ENCODE results near the gene CMTM4. TPM values are rescaled to one million over a fixed set of nuclear protein-coding genes. Genes with fewer than 3 reads are reported as not detected.

The CMTM4 gene
- total and polyA plus RNA-seq, 2 of the 4 experiments (the other 2 are of a cell fraction), result 9.0 to 14.5 TPM

DNA sequence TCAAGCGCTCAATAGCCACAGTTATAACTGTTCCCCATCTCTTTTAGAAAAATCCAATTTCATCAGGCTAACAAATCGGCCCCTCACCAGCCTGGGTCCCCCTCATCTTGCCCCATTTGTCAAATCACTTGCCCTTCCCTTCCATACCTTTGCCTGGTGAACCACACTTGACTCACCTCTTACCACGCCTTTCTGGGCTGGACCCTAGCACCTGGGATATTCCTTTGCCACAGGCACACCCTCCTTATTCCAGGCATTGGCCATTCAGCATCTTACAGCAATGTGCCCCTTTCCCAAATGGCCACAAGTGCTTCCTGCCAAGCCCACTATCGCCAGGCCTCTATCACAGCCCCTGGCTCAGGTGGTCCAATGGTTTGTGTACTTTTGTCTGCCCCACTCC is 14.9 kb downstream of the CMTM4 start:
- Histone ChIP-seq H3K56ac (ENCODE audit: extremely low read depth, insufficient read depth, low read length) (no peak overlapping the region), H2AK5ac (ENCODE audit: low read depth, low read length) (no peak overlapping the region; the same call in 1 of the 2 replicates), H3K23ac (ENCODE audit: low read depth, low read length) (no peak overlapping the region), H3K4me1 (ENCODE audit: control insufficient read depth, insufficient read depth, low read length) (peaks cover 6% of the 10 kb centered on the region; the same call in 1 of the 2 replicates), H3K79me1 (ENCODE audit: low read depth in 1 of 2, low read length in 2 of 2) (peaks cover 3 to 16% of the 10 kb centered on the region in 2 experiments; a peak in 2 of 4 replicates), H3K27me3 (ENCODE audit: control insufficient read depth, insufficient read depth, low read length) (no peaks in the 10 kb centered on the region), H2BK20ac (ENCODE audit: low read depth, low read length) (no peak overlapping the region), H3K9me1 (ENCODE audit: insufficient read depth, low read length) (no peaks in the 10 kb centered on the region; the same call in 1 of the 2 replicates), H2BK15ac (ENCODE audit: low read depth, low read length) (no peak overlapping the region), H4K91ac (ENCODE audit: insufficient read depth, low read depth, low read length) (no peak overlapping the region), H4K20me1 (ENCODE audit: insufficient read depth, low read length) (no peaks in the 10 kb centered on the region), H2AFZ (replicated peaks; ENCODE audit: low read length, poor library complexity) (no peak overlapping the region), H4K8ac (ENCODE audit: low read depth in 2 of 2, low read length in 2 of 2) (no peak overlapping the region), H3K36me3 (ENCODE audit: control insufficient read depth, insufficient read depth, low read length) (no peaks in the 10 kb centered on the region), H3K4ac (ENCODE audit: low read depth, low read length) (no peak overlapping the region), H4K5ac (ENCODE audit: low read depth, low read length) (no peak overlapping the region), H3K4me3 (ENCODE audit: insufficient read depth, low read depth, low read length) (no peak overlapping the region), H3K9me3 (ENCODE audit: control insufficient read depth, insufficient read depth, low read length) (no peaks in the 10 kb centered on the region), H3K14ac (replicated peaks; ENCODE audit: low read depth, low read length) (no peak overlapping the region), H3K18ac (ENCODE audit: low read depth, low read length) (no peak overlapping the region), H3K9ac (ENCODE audit: low read depth, low read length) (no peak overlapping the region), H3K4me2 (ENCODE audit: low read depth, low read length) (no peak overlapping the region), H2BK5ac (ENCODE audit: low read depth, low read length, poor library complexity, severe bottlenecking) (no peak overlapping the region), H3K27ac (ENCODE audit: insufficient read depth, low read length) (no peak overlapping the region), H2AK9ac (replicated peaks; ENCODE audit: low read depth, low read length, poor library complexity) (no peak overlapping the region), H2BK120ac (ENCODE audit: low read depth, low read length) (no peak overlapping the region)
- ChIA-PET CTCF (interaction anchor here (0.6 kb wide), 1 partner anchor 21 kb away, joined by 5 read pairs; no protein-coding TSS in a partner anchor), POLR2A (ENCODE audit: unreplicated experiment) (no interaction called here)
- in situ Hi-C loops (cut with MboI; ENCODE audit: low sequenced_read_pairs), result no loop called here
- 80% methylated on average over 1 of the region's 4 CpGs; no CpG with 5 or more reads in 1 of the 2 experiments for WGBS, 2 experiments (ENCODE audit: extremely low coverage in 2 of 2, insufficient read length in 1 of 2)
- TF ChIP-seq NFE2L2 (IDR thresholded peaks at IDR 0.05; ENCODE audit: low read depth, low read length) (no peak), BHLHE40 (IDR thresholded peaks at IDR 0.05; ENCODE audit: low read depth, low read length) (no peak), CHD1 (IDR thresholded peaks at IDR 0.05; ENCODE audit: low read depth, low read length) (no peak), RCOR1 (IDR thresholded peaks at IDR 0.05; ENCODE audit: insufficient replicate concordance, low read length) (no peak), FOS (IDR thresholded peaks at IDR 0.05; ENCODE audit: low read depth, low read length) (no peak), POLR2A (IDR thresholded peaks at IDR 0.05; ENCODE audit: low read depth, low read length) (no peak), MXI1 (IDR thresholded peaks at IDR 0.05; ENCODE audit: borderline replicate concordance, low read depth, low read length) (no peak), RFX5 (IDR thresholded peaks at IDR 0.05; ENCODE audit: low read depth, low read length) (no peak), MAZ (IDR thresholded peaks at IDR 0.05; ENCODE audit: borderline replicate concordance, low read depth, low read length) (no peak), MAFK (IDR thresholded peaks at IDR 0.05; ENCODE audit: low read depth, low read length) (no peak), RAD21 (IDR thresholded peaks at IDR 0.05; ENCODE audit: low read length) (no peak), SMC3 (IDR thresholded peaks at IDR 0.05; ENCODE audit: low read depth, low read length) (no peak), CEBPB (IDR thresholded peaks at IDR 0.05; ENCODE audit: low read depth, low read length) (no peak)
- TF ChIP-seq, protein P1, sequence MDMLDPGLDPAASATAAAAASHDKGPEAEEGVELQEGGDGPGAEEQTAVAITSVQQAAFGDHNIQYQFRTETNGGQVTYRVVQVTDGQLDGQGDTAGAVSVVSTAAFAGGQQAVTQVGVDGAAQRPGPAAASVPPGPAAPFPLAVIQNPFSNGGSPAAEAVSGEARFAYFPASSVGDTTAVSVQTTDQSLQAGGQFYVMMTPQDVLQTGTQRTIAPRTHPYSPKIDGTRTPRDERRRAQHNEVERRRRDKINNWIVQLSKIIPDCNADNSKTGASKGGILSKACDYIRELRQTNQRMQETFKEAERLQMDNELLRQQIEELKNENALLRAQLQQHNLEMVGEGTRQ (IDR thresholded peaks at IDR 0.05; ENCODE audit: low read depth, low read length), result no peak
- TF ChIP-seq, protein P2, sequence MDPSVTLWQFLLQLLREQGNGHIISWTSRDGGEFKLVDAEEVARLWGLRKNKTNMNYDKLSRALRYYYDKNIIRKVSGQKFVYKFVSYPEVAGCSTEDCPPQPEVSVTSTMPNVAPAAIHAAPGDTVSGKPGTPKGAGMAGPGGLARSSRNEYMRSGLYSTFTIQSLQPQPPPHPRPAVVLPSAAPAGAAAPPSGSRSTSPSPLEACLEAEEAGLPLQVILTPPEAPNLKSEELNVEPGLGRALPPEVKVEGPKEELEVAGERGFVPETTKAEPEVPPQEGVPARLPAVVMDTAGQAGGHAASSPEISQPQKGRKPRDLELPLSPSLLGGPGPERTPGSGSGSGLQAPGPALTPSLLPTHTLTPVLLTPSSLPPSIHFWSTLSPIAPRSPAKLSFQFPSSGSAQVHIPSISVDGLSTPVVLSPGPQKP (IDR thresholded peaks at IDR 0.05; ENCODE audit: borderline replicate concordance, low read depth, low read length), result no peak
- TF ChIP-seq, protein P3, sequence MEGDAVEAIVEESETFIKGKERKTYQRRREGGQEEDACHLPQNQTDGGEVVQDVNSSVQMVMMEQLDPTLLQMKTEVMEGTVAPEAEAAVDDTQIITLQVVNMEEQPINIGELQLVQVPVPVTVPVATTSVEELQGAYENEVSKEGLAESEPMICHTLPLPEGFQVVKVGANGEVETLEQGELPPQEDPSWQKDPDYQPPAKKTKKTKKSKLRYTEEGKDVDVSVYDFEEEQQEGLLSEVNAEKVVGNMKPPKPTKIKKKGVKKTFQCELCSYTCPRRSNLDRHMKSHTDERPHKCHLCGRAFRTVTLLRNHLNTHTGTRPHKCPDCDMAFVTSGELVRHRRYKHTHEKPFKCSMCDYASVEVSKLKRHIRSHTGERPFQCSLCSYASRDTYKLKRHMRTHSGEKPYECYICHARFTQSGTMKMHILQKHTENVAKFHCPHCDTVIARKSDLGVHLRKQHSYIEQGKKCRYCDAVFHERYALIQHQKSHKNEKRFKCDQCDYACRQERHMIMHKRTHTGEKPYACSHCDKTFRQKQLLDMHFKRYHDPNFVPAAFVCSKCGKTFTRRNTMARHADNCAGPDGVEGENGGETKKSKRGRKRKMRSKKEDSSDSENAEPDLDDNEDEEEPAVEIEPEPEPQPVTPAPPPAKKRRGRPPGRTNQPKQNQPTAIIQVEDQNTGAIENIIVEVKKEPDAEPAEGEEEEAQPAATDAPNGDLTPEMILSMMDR (conservative IDR thresholded peaks at IDR 0.05; ENCODE audit: low read depth, low read length), result no peak
- ATAC-seq (ENCODE audit: low read depth), result no peak
- no peak for DNase-seq
- dilution Hi-C loops (cut with HindIII; ENCODE audit: low sequenced_read_pairs, unreplicated experiment), result no loop called here
- intact Hi-C loops (cut with micrococcal nuclease), result no loop called here
- BruUV-seq (replicated peaks), result no TSS peak

Data from IMR-90 (cell line).